SHP77 (cell line): ENCODE results near the gene TSSC4.
A peak's percentile ranks its signal among the peaks of the same experiment; 100 is the strongest.

Source experiments
- DNase-seq, 2 experiments: peaks; one replicate each; lab custom pipeline; 2025; lab: John Stamatoyannopoulos, UW

Gene TSSC4

GRCh38 chr11:2417856-2418692, 17.5 kb downstream of the TSSC4 start:
- DNase-seq, result no peak

- no peak for DNase-seq
Observed at GRCh38 chr11:2418693-2419360, 18.3 kb downstream of the TSSC4 start.

DNA sequence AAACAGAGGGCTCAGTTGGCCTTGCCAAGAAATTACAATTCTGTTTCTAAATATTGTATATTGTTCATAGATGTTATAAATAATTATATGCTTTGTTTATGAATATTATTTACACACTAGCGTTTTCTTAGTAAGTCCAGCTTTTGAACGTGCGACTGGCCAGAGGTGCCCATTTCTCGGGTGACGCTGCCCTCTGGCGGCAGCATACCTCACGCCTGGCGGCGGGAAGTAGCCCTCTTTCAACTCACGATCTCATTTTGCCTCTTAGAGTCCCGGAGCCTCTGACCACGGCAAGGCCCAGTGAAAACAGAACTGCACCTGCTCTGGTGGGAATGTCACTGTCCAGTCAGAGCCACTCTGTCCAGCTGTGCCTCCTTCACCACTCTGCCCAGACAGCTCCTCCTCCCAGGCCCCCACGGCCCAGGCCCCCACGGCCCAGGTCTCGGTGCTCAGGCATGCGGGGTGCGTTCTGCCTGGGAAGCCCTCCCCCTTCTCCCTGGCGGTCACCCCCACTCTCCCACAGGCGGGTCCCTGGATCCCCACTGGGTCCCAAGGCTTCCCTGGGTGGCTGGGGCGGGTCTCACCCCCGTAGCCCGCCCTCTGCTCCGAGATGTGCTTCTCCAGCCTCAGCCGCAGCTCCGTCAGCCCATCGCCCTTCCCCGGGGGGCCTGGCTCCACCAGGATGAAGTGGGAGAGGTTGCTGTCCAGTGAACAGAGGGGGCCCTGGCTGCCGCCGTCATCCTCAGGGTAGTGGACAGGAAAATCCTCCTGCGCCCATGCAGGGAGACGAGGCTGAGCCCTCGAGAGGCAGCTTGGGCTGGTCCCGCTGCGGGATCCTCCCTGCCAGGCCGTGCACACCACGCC, 19.3 kb downstream of the TSSC4 start:
- peak in 1 of 2 experiments; percentile 37 for DNase-seq

- peak; percentile 34 to 47 for DNase-seq
Observed at GRCh38 chr11:2420502-2421225, 20.1 kb downstream of the TSSC4 start.

GRCh38 chr11:2421226-2421994, 20.9 kb downstream of the TSSC4 start:
- no peak for DNase-seq

DNA sequence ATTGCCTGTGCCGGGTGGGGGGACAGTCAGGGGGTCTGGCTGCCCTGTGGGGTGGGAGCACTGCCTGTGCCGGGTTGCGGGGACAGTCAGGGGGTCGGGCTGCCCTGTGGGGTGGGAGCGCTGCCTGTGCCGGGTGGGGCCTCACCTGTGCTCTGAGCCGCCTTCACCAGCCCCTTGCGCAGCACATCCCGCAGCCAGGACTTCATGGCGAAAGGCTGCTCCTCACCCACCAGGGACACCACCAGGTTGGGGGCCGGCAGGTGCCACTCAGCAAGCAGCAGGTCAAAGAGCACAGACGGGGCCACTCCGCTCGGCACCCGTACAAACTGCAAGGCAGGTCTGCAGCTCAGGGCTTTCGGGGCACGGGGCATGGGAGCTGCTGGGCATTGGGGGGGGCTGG, 21.4 kb downstream of the TSSC4 start:
- no peak for DNase-seq

- no peak for DNase-seq
Observed at GRCh38 chr11:2422461-2423156, 22.1 kb downstream of the TSSC4 start.

GRCh38 chr11:2423157-2424025, 22.8 kb downstream of the TSSC4 start:
- no peak for DNase-seq

DNA sequence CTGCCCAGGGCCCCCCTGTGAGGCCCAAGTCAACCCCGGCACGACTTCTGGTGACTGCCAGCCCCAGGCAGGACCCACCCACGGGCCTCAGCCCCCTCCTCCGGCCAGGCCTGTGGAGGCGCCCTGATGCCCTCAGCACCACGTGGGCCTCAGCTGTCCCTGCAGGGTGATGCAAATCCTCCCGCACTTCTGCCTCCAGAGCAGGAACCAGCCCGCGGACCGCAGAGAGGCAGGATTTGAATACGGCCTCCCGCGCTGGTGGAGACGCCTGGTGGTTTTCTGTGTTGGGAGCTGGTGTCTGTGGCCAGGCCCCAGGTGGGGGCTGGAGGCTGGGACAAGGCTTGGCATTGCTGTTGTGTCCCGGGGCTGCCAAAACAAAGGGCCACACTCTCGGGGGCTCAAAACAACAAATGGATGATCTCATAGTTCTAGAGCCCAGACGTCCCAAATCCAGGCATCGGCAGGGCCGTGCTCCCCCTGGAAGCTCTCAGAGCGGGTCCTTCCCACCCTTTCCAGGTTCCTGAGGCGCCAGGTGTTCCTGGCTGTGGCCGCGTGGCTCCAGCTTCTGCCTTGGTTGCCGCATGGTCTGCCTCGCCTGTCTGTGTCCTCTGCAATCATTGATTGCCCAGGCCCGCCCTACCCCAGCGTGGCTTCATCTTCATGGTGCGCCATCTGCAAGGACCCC, 24.4 kb downstream of the TSSC4 start:
- no peak for DNase-seq

DNA sequence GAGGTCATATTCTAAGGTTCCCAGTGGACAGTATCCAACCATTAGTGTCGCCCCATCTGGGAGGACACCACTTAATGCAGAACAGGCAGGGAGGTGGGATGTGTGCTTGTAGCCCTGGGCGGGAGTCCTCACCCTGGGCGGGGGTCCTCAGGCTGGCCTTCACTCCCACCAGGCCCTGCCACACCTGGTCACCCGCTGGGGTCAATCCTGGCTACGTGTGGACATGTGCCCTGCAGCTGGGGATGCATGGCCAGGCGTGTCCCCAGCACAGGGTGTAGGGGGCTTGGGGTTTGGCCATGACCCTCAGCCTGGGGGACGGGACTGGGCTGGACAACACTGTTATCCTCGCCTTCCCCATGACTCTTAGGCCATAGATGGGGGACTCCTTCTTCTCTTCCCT, 25.0 kb downstream of the TSSC4 start:
- no peak for DNase-seq

- DNase-seq, result no peak
Observed at GRCh38 chr11:2426221-2426620, 25.7 kb downstream of the TSSC4 start.

- no peak for DNase-seq
Observed at GRCh38 chr11:2426826-2427521, 26.4 kb downstream of the TSSC4 start.

DNA sequence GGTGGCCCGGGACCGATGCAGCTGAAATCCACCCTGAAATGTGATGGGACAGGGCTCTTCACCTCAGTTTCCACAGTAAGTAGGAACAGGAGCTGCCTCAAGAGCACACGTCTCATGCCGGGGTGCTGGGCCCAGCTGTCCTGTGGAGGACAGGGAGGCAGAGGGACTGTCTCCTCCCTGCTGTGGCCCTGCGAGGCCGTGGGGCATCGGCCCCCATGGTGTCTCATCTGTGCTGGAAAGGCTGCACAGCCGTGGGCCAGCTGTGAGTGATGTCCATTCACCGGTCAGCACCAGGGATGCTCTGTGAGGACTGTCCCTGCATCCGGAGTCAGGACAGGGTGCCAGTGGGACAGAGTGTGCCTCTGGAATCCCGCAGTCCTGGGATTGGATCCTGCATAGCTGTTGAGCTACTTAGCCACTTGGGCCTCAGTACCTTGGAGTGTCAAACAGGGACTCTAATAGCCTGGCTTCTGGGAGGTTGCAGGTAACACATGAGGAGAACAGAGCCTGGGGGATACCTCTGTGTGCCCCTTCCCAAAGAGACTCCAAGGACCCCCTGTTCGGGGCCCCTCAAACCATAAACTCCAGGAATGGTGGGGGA, 27.3 kb downstream of the TSSC4 start:
- no peak for DNase-seq

GRCh38 chr11:2428322-2428795, 27.8 kb downstream of the TSSC4 start:
- peak in 1 of 2 experiments; percentile 28 for DNase-seq

DNA sequence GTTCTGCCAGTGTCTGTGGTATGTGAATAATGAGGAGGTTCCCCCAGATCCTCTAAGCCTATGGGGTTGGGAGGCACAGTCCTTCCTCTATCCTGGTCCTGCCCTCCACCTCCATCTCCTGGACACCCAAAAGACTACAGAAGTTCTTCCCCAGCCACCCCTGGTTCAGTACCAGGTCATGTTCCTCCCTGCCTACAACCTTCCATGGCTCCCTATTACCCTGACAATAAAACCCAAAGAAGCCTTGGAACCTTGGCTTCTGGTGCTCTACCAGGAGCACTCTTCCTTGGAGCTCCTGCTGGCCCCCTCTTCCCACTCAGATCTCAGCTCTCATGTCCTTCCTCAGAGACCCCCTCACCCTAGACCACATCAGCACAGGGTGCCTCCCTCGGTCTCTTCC, 30.8 kb downstream of the TSSC4 start:
- DNase-seq, result no peak

- no peak for DNase-seq
Observed at GRCh38 chr11:2432171-2432621, 31.6 kb downstream of the TSSC4 start.

GRCh38 chr11:2432628-2433071, 32.1 kb downstream of the TSSC4 start:
- no peak for DNase-seq
